Measurements from ENCODE around the gene FAR2. TPM values are rescaled to one million over a fixed set of nuclear protein-coding genes. Genes with fewer than 3 reads are reported as not detected.

Gene FAR2
- polyA plus RNA-seq, 1 donor (not counting 4 experiments of a cell fraction or from before 2014, with no cell fraction given): 9.2 TPM

GRCh38 chr12:29158115-29158763 lies 9.2 kb downstream of the FAR2 start:
- Histone ChIP-seq H3K9me3 (ENCODE audit: control insufficient read depth, low read depth, low read length) (no peaks in the 10 kb centered on the region), H3K27me3 (ENCODE audit: control insufficient read depth, extremely low read depth, insufficient read depth, low read length) (no peaks in the 10 kb centered on the region), H3K36me3 (ENCODE audit: control insufficient read depth in 2 of 2, extremely low read depth in 1 of 2, insufficient read depth in 2 of 2, low read length in 2 of 2) (no peaks in the 10 kb centered on the region), H2AFZ (ENCODE audit: control insufficient read depth, low read length) (no peak overlapping the region), H4K20me1 (ENCODE audit: control insufficient read depth, extremely low read depth, insufficient read depth, low read length) (no peaks in the 10 kb centered on the region), H3K9ac (ENCODE audit: control insufficient read depth, extremely low read depth, insufficient read depth, low read length) (no peak overlapping the region), H3K4me3 (ENCODE audit: control insufficient read depth in 2 of 3, extremely low read depth in 1 of 3, insufficient read depth in 2 of 3, low read depth in 1 of 3, low read length in 3 of 3) (no peak overlapping the region), H3K4me2 (ENCODE audit: control insufficient read depth, extremely low read depth, insufficient read depth, low read depth, low read length) (no peak overlapping the region), H3K27ac (ENCODE audit: control insufficient read depth, insufficient read depth, low read length) (no peak overlapping the region), H3K79me2 (ENCODE audit: control insufficient read depth, insufficient read depth, low read length) (no peaks in the 10 kb centered on the region), H3K9me1 (ENCODE audit: control insufficient read depth, extremely low read depth, insufficient read depth, low read length) (no peaks in the 10 kb centered on the region), H3K4me1 (ENCODE audit: control insufficient read depth, extremely low read depth, insufficient read depth, low read length) (no peaks in the 10 kb centered on the region)
- DNase-seq (ENCODE audit: low read depth, low spot score) (no peak), FAIRE-seq (no peak)
- no peak for TF ChIP-seq CTCF (optimal IDR thresholded peaks at IDR 0.05 in 1 of 3, IDR thresholded peaks at IDR 0.05 in 1 of 3, conservative IDR thresholded peaks at IDR 0.05 in 1 of 3; ENCODE audit: extremely low read depth in 1 of 3, insufficient read depth in 2 of 3, low read length in 3 of 3)
- TF ChIP-seq EZH2 (IDR thresholded peaks at IDR 0.05; ENCODE audit: low read length): no peak
- dilution Hi-C loops (cut with MboI; ENCODE audit: extremely low pct_ligation_motif_present, low sequenced_read_pairs): no loop called here

GRCh38 chr12:29159661-29160060 lies 10.6 kb downstream of the FAR2 start:
- no peak for TF ChIP-seq CTCF (optimal IDR thresholded peaks at IDR 0.05 in 1 of 3, IDR thresholded peaks at IDR 0.05 in 1 of 3, conservative IDR thresholded peaks at IDR 0.05 in 1 of 3; ENCODE audit: extremely low read depth in 1 of 3, insufficient read depth in 2 of 3, low read length in 3 of 3)
- no peak for TF ChIP-seq EZH2 (IDR thresholded peaks at IDR 0.05; ENCODE audit: low read length)
- Histone ChIP-seq H2AFZ (ENCODE audit: control insufficient read depth, low read length) (no peak overlapping the region), H3K9ac (ENCODE audit: control insufficient read depth, extremely low read depth, insufficient read depth, low read length) (no peak overlapping the region), H3K4me1 (ENCODE audit: control insufficient read depth, extremely low read depth, insufficient read depth, low read length) (peaks cover 5% of the 10 kb centered on the region), H3K9me3 (ENCODE audit: control insufficient read depth, low read depth, low read length) (no peaks in the 10 kb centered on the region), H3K4me3 (ENCODE audit: control insufficient read depth in 2 of 3, extremely low read depth in 1 of 3, insufficient read depth in 2 of 3, low read depth in 1 of 3, low read length in 3 of 3) (no peak overlapping the region), H4K20me1 (ENCODE audit: control insufficient read depth, extremely low read depth, insufficient read depth, low read length) (no peaks in the 10 kb centered on the region), H3K27me3 (ENCODE audit: control insufficient read depth, extremely low read depth, insufficient read depth, low read length) (no peaks in the 10 kb centered on the region), H3K27ac (ENCODE audit: control insufficient read depth, insufficient read depth, low read length) (no peak overlapping the region), H3K4me2 (ENCODE audit: control insufficient read depth, extremely low read depth, insufficient read depth, low read depth, low read length) (no peak overlapping the region), H3K36me3 (ENCODE audit: control insufficient read depth in 2 of 2, extremely low read depth in 1 of 2, insufficient read depth in 2 of 2, low read length in 2 of 2) (no peaks in the 10 kb centered on the region), H3K9me1 (ENCODE audit: control insufficient read depth, extremely low read depth, insufficient read depth, low read length) (no peaks in the 10 kb centered on the region), H3K79me2 (ENCODE audit: control insufficient read depth, insufficient read depth, low read length) (no peaks in the 10 kb centered on the region)
- DNase-seq (ENCODE audit: low read depth, low spot score) (no peak), FAIRE-seq (no peak)
- dilution Hi-C loops (cut with MboI; ENCODE audit: extremely low pct_ligation_motif_present, low sequenced_read_pairs): no loop called here

Measured in keratinocyte (primary cell).